NCI-H345 (cell line): Measurements from ENCODE around the gene ADAMTSL2.

Experiments
- DNase-seq: peaks from one replicate; lab custom pipeline; 2025; lab: John Stamatoyannopoulos, UW

The ADAMTSL2 gene

DNA sequence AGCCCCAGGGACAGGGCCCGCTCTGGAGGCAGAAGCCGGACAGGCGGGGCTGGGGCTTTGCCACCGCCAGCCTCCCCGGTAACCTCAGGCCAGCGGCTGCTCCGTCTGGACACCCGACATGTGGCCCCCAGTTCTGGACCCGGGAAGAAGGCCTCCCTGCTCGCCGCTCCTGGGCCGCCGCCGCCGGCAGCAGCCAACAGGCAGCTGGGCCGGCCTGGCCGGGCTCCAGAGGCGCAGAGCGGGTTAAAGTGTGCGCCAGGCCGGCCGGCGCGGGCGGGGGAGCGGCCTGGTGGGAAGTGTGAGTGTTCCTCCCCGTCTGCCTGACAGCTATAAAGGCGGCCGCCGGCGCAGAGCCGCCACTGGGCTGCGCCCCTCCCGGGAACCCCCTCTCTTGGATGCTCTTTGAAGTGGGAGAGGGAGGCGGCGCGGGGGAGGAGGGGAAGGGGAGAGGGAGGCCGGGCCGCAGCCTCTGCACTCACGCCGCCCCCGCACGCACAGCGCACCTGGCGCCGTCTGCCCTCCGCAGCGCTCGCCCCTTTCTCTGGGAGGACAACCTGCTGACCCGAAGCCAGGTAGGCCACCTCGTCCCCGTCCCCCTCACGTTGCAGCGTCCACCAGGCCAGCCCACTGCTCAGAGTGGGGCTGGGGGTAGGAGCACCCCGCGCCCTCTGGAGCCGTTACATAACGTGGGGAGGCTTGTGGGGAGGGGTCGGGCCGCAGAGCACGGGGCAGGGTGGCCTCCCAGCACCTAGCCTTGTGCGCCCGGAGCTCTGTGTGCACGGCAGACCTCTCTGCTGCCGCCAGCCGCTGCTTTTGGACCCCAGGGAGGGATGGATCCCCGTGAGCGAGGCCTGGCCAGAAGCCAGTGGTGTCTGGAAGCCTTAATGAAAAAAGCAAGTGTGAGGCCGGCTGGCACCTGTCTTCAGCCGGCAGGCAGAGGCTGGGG lies at the start of gene ADAMTSL2:
TSS of gene ADAMTSL2 (plus strand) at position 359 of the 946 bp plus-strand sequence. CDS start 2,009 bp downstream, outside the sequence.
- DNase-seq, result peak; percentile 67

DNA sequence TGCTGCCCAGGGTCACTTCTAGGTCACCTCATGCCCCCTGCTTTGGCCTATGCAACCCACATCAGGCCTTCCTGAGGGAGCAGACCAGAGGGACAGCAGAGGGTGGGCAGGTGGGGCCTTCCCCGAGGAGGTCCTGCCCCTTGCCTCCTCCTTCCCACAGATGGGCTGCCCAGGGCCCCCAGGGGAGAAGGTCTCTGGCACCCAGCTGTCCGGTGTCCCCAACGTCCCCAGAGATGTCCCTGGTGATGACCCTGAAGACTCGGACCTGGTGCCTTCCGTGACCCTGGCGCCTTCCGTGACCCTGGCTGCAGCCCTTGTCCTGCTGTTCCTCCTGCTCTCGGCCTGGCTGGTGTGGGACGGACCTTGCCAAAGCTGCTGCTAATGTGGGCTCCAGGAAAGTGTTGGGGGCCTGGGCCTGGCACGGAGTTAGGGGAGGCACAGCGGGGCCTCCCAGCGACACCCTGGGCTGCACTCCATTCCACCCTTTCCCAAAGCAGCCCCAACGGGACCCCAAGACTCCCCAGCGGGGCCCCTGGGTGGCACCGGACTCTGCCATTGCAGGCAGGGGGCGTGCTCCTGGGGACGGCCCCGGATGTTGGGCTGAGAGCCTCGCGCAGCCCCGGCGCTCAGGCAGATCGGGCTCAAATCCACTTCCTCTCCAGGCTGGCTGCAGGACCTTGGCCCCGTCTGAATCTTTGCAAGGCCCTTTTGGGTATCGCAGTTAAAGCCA lies 48.8 kb upstream of the ADAMTSL2 start:
- no peak for DNase-seq

DNA sequence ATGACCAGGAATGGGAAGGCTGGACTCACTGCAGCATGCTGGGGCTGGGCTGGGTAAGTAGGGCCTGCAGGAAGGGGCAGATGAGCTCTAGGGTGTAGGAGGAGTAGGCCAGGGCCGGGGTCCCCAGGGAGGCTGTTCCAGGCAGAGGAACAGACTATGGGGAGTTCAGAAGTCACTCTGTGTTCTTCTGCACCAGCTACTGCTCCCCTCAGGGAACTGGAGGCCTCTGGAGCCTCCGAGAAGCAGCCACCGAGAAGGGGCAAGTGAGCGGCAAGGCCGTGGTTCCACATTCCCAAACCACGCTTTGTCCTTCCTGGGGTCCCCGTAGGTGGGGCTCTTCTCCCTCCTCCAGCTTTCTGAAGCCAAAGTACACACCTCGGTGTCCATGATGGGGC lies 47.2 kb upstream of the ADAMTSL2 start:
- no peak for DNase-seq

DNA sequence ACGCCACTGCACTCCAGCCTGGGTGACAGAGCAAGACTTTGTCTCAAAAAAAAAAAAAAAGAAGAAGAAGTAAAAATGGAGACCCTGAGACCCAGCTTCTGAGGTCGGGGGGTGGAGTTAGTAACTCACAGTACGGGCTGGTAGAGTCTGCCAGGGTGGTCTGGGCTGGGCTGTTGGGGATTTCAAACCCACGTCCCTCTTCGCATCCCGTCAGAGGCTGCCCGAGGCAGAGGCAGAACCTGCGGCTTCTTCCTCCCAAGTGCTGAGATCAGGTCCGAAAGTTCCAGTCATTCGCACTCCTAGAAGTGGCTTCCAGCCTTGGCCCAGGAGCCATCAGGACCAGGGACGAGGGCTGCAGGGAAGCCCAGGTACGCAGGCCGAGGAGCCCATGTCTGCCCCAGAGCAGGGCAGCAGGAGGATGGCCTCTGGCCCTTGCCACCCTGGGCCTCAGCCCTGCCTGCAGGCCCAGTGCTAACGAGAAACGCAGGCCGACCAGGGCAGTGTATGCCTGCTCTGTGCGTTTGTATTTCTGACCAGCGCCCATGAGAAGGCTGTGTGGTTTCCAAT lies 45.7 kb upstream of the ADAMTSL2 start:
- DNase-seq, result no peak

DNA sequence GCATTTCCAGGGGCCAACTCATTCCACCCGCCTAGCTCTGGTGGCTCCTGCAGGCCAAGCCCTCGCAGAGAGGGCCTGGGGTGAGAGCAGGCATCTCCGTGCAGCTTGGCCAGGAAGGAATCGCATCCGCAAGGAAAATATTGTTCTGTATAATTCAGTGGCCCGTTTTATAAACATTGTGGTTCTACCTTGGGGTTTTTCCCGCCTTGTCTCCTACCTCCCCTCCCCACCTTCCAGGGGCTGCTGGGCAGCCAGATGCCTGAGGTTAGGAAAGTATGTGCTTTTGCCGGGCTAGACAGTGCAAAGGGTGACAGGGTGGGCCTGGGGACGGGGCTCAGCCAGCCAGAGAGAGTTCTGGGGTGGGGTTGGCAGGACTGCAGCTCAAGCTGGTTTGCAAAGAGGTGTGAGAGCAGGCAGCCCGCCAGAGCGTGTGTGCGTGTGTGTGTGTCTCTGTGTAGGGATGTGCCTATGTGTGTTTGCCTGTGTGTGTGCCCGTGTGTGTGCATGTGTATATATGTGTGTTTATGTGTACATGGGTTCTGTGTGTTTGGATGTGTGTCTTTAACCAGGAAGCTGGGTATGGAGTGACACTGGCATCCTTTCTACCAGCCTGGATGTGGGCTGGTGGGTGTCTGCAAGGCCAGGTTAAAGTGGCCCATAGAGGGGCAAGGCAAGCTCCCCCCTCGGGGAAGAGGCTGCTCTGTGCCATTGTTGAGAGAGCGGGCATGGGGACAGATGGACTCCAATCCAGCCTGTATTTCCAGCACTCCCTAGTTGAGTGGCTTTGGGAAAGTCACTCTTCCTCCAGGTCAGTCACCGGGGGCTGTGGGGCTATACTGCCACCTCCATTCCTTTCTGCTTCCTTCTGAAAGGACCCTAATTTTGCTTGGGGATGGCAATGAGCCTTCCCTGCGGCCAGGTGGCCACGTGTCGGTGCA lies 45.0 kb upstream of the ADAMTSL2 start:
- no peak for DNase-seq

DNA sequence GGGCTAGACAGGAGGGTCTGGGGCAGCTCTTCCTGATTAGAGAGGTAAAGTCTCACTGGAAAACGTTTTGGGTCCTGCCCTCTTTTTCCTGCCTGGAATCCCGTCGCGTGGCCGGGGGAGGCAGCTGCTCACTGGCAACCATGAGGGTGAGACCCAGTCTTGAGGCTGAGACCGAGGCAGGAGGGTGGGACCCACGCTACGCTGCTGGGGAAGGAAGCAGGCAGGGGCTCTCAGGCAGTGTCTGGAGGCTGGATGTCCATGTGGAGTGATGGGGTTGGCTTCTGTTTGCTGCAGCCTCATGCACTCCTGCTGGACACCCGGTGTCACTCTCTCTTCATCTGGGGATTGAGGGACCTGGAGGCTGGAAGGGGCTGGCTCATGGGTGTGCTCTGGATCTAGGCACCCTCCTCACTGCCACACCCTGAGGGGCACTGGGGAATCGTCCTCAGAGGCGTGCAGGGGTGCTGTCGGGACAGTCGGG lies 44.3 kb upstream of the ADAMTSL2 start:
- DNase-seq, result no peak

DNA sequence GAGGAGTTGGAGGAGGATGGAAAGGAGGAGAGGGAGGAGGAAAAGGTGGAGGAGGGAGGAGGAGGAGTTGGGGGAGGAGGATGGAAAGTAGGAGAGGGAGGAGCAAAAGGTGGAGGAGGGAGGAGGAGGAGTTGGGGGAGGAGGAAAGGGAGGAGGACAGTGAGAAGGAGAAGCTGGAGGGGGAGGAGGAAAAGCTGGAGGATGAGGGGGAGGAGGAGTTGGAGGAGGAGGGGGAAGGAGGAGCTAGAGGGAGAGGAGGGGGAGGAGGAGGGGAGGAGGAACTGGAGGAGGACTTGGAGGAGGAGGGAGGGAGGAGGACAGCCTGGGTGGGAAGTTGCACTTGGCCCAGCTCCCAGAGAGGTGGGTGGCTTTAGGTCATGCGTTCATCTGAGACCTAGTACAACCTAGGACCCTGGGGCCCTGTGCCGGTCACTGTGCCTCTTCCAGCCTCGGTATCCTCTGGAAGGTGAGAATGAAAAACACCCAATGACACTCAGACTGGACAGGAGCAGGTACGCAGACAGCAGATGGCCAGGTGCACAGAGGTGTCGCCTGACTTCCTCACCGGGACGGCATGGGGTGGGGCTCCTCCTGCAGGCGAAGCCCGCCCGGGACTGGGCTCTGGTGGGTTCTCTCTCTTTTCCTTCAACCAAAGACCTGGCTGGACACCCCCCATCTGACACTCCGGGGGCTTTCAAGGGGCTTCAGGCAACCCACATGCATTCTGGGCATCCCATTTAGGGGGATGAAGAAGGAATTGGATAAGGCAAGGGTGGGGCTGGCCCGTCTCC lies 43.4 kb upstream of the ADAMTSL2 start:
- DNase-seq, result no peak

DNA sequence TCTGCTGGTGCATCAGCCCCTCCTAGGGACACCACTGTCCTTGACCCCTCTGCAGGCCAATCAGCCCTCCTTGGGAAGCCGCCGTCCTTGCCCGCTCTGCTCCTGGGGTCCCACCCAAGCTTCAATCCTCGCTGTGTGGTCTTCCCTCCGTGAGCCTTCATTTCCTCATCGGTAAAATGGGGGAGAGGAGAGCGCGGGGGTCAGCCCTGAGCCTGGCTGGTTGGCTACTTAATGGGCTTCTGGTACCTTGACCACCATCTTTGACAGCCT lies 42.9 kb upstream of the ADAMTSL2 start:
- DNase-seq, result no peak

DNA sequence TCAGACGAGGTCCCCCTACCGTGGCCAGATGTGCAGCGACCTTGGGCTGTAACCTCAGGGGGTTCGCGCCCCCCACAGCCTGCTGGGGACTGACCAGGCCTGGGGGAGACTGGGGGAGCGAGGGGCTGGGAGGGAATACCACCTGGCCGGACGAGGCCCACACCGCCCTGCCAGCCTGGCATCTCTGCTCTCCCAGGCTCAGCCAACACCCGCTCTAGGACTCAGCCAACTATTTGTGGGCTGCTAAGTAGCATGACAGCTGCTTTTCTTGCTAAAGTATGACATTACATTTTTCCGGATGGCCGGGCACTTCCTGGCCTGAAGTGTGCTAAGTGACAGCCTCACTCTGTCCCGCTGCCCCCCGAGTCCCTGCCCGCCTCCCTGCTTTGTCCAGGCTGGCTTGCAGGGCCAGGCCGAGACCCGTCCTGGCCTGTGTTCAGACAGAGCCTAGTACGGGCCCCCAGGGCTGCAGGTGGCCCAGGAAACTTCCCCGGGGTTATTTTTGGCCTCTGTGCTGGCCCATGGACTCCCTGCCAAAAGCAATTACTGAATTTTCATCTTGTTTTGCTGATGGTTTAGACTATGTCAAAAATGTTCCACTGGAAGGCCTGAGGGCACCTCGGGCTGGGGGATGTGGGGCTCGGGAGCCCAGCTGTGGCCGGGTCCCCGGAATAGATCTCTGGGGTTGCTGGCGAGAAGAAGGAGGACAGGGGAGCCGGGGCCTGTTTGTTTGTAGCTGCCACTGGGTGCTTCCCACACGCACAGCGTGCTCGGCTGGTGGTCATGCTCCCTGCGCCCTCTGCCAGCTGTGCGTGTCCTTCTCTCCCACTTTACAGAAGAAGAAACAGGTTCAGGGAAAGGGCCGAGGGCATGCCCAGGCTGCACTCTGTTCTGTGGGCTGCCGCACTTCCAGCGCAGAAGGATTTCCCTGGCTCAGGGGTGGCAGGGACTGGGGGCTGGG lies 42.2 kb upstream of the ADAMTSL2 start:
- DNase-seq, result no peak

DNA sequence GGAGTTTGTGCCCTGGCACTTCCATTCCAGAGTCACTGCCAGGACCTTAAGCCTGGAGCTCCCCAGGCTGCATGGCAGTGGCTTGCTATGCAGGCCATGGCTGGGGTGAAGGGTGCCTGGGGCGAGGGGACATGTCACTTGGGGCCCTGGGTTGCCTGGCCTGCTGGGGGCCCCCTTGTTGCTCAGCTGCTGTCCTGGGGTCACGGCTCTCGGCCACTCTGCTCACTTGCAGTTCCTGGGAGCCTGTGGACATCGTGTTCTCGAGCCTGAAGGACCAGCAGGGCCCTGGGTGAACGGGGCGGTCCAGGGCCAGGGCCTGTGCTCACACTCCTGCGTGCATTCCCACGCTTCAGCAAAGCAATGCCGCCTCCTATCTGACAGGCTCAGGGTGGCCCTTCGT lies 41.1 kb upstream of the ADAMTSL2 start:
- no peak for DNase-seq

DNA sequence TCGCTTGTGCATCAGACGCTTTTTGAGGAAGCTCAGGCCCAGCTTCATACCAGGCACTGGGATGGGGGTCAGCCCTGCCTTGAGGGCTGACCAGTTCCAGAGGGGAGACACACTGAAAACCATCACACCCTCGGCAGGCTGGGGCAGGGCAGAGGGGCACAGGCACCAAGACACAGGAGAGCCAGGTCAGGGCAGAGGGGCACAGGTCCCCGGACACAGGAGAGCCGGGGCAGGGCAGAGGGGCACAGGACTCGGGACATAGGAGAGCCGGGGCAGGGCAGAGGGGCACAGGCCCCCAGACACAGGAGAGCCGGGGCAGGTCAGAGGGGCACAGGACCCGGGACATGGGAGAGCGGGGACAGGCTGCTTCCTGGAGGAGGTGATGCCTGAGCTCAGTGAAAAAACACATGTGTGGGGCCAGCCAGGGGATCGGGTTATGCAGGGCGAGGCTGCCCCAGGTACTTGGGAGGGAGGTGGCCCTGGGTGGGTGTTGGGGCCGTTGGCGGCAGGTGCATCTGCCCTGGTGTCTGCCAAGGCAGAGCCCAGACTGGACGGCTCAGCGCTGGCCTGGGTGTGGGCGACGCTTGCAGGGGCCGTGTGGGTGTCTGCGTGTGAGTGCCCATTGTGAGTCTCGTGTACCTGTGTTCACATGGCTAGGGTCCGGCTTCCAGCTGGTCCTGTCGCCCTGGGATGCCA lies 40.5 kb upstream of the ADAMTSL2 start:
- DNase-seq, result no peak

DNA sequence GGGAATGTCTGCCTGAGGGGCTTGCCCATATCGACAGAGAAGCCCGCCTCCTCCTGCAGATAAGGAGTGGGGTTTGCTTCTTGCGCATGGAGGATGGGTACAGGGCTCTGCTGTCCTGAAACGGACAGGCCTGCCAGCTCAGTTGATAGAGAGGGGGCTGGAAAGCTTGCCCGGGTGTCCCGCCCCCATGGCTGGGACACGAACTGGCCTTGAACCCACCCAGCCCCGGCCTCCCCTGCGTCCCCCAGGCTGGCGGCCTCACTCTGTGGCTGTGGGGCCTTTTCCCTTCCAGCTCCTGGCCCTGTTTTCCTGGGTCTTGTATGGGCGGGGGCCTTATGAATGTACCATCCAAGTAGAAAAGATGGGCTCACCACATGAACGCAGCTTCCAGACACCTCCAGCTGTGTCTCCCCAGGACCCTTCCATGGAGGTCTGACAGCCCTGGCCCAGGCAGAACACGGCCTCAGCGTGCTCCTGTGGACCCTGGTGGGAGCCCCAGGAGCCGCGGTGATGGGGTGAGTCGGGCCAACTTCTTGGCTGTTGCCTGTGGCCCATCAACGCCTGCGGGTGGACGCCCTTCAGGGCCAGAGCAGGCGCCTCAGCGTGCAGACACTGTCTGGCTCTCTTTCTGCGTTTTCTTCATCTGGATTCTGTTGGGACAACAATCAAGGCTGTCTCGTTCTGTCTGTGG lies 39.7 kb upstream of the ADAMTSL2 start:
- no peak for DNase-seq

DNA sequence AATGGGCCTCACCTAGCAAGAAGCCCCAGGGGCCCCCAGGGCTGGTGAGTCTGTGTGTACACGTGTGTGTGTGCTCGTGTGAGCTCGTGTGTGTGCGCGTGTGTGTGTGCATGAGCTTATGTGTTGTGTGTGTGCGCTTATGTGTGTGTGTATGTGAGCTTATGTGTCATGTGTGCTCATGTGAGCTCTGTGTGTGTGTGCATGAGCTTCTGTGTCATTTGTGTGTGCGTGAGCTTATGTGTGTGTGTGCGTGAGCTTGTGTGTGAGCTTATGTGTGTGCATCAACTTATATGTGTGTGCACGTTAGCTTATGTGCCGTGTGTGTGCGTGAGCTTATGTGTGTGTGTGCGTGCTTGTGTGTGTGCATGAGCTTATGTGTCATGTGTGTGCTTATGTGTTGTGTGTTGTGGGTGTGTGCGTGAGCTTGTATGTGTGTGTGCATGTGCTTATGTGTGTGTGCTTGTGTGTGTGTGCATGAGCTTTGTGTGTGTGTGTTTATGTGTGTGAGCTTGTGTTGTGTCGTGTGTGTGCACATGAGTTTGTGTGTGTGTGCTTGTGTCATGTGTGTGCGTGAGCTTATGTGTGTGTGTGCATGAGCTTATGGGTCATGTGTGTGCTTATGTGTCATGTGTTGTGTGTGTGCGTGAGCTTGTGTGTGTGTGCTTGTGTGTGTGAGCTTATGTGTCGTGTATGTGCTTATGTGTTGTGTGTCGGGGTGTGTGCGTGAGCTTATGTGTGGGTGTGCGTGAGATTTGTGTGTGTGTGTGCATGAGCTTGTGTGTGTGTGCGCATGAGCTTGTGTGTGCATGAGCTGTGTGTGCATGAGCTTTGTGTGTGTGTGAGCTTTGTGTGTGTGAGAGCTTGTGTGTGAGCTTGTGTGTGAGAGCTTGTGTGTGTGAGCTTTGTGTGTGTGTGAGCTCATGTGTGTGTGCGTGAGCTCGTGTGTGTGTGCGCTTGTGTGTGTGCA lies 38.9 kb upstream of the ADAMTSL2 start:
- no peak for DNase-seq

DNA sequence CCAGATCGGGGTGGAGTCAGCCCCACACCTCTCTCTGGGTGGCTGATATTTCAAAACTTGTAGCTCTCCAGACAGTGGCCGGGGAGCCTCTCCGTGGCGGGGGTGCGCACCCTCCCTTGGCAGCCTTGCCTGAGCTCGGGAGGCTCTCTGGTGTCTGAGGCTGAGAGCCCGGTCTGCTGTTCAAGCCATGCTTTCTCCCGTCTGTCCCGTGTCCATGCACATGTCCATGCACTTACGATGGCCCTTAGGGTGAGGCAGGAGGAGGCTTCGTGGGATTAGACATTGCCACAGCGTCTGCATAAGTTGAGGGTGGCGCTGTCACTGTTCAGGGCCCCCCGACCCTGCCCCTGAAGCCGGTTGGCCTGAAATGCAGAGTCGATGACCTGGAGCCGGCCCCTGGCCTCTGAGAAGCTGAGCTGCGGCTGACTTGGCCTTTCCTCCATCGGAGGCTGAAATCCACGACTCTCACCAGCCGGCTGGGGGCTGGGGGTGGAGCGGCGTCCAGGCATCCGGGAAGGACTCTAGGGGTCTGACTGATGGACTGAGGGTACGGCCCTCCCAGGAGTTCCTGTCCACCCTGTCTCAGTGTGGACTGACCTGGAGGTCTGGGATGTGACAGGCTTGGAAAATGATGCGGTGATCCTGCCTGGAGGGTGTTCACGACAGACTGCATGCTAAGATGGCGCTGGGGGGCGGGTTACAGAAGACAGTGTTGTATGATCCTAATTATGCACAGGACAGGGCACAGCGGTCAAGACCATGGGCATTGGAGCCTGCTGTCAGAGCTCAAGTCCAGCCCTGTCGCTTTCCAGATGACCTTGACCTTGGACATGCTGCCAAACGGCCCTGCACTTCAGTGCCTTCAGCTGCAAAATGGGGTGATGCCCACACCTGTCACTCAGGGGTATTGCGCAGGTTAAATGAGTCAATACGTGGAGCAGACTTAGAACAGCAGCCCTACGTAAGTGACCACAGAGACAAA lies 37.4 kb upstream of the ADAMTSL2 start:
- no peak for DNase-seq

DNA sequence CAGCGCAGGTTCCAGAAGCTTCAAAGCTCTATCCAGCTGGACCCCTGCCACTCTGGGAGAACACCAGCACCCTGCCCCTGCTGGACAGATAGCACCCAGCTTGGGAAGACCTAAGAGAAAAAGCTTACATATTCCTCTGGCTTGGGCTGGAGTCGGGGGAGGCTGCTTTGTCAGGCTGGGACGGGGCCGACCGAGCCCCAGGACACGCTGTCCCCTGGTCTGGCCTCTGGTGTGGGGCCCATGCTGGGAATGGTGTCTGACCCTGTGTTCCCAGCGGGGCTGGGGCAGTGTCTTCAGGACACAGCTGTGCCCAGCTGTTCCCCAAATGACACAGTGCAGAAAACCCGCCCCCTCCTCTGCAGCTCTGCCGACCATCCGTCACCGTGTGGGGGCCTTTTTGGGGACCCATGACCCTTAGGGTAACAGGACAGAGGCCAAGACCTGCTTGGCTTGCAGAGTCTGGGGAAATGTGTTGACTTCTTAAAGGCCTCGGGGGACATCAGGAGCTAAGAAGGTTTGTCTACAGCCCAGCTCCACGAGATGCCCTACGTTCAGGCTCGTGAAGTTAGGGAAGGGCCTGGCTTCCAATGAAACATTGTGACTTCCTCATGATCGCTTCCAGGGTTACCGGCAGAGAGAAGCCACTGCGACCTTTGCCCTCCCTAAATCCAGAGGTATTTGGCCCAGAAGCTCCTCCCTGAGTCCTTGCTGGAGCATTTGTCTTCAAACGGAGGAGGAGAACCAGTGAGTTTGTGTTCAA lies 35.2 kb upstream of the ADAMTSL2 start:
- no peak for DNase-seq
